ENCODE data around the gene RHNO1.

DNA sequence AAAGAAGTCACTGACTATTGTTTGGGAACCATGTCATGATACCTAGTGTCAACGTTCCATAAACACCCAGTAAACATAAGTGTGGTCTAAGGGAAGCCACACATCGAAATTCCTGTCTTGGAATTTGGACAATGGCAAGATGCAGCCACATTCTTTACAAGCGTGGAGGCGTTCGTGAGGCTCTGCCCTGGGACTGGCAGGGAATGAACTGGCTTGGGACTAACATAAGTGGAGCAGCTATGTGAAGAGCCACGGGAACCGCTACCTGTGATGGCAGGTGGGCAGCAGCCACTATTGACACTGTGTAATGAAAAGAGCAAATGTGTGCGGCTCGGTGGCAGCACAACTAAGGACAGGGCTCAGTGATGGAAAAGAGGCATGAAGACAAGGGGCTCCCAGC, 32.2 kb upstream of the RHNO1 start:
- TF ChIP-seq, protein P1, sequence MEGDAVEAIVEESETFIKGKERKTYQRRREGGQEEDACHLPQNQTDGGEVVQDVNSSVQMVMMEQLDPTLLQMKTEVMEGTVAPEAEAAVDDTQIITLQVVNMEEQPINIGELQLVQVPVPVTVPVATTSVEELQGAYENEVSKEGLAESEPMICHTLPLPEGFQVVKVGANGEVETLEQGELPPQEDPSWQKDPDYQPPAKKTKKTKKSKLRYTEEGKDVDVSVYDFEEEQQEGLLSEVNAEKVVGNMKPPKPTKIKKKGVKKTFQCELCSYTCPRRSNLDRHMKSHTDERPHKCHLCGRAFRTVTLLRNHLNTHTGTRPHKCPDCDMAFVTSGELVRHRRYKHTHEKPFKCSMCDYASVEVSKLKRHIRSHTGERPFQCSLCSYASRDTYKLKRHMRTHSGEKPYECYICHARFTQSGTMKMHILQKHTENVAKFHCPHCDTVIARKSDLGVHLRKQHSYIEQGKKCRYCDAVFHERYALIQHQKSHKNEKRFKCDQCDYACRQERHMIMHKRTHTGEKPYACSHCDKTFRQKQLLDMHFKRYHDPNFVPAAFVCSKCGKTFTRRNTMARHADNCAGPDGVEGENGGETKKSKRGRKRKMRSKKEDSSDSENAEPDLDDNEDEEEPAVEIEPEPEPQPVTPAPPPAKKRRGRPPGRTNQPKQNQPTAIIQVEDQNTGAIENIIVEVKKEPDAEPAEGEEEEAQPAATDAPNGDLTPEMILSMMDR (IDR thresholded peaks at IDR 0.05) = no peak
- TF ChIP-seq POLR2A (IDR thresholded peaks at IDR 0.05) = no peak
